GM12891 (cell line): Measurements from ENCODE around the gene HOXD3.

Source experiments
- POLR2A ChIP-seq: IDR thresholded peaks from 2 replicates; pipeline ENCODE4 v1.6.1; 2011; ENCODE audit warnings: low read depth, low read length, control low read depth
- POLR2AphosphoS5 ChIP-seq: IDR thresholded peaks from 2 replicates; pipeline ENCODE4 v1.6.1; 2011; ENCODE audit warnings: low read depth, low read length, control low read depth
- SPI1 ChIP-seq: IDR thresholded peaks from 2 replicates; pipeline ENCODE4 v1.6.1; 2011; ENCODE audit warnings: low read depth, low read length, control low read depth
- TAF1 ChIP-seq: IDR thresholded peaks from 2 replicates; pipeline ENCODE4 v1.6.1; 2011; ENCODE audit warnings: low read depth, low read length, control low read depth

DNA sequence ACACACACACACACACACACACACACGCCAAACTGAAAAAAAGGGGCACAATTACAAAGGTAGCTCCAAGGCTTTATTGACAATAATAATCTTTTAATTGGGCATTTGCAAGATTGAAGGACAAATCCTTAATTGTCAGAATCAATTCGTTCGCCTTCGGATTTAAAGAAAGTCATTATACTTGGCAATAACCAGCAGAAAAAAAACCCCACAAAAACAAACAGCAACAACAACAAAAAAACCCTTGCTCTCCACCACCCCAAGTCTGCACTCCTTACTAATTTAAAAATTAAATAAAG lies 29.4 kb upstream of the HOXD3 start:
- TF ChIP-seq POLR2A (no peak), POLR2AphosphoS5 (no peak), TAF1 (no peak), SPI1 (no peak)
